HUES48 (cell line): Measurements from ENCODE around the gene GRXCR1.

Source experiments
- H3K27ac ChIP-seq: one replicate; pipeline ENCODE4 v1.7.0; 2013; ENCODE audit warnings: low read depth, low read length, inconsistent platforms
- H3K27me3 ChIP-seq: 2 replicates; pipeline ENCODE4 v1.6.1; 2013; ENCODE audit warnings: mild to moderate bottlenecking, low read length; ENCODE audit not compliant: control insufficient read depth, insufficient read depth
- H3K36me3 ChIP-seq: 2 replicates; pipeline ENCODE4 v1.6.1; 2013; ENCODE audit warnings: low read length; ENCODE audit not compliant: control insufficient read depth, insufficient read depth
- H3K4me1 ChIP-seq: 2 replicates; pipeline ENCODE4 v1.6.1; 2013; ENCODE audit warnings: mild to moderate bottlenecking, low read length; ENCODE audit not compliant: control insufficient read depth, insufficient read depth
- H3K4me3 ChIP-seq: 2 replicates; pipeline ENCODE4 v1.5.1; 2013; ENCODE audit warnings: mild to moderate bottlenecking, low read depth, low read length
- H3K9ac ChIP-seq: 2 replicates; pipeline ENCODE4 v1.6.1; 2013; ENCODE audit warnings: mild to moderate bottlenecking, low read depth, low read length, moderate library complexity
- H3K9me3 ChIP-seq: 2 replicates; pipeline ENCODE4 v1.6.1; 2013; ENCODE audit warnings: low read length; ENCODE audit not compliant: control insufficient read depth, insufficient read depth

Gene GRXCR1

GRCh38 chr4:42895452-42895851 lies 2.9 kb downstream of the GRXCR1 start:
- H3K36me3 ChIP-seq, result no peaks in the 10 kb centered on the region
- H3K27me3 ChIP-seq, result no peaks in the 10 kb centered on the region
- H3K9ac ChIP-seq, result no peak overlapping the region
- H3K4me3 ChIP-seq, result no peak overlapping the region
- no peaks in the 10 kb centered on the region for H3K4me1 ChIP-seq
- no peak overlapping the region for H3K27ac ChIP-seq
- no peaks in the 10 kb centered on the region for H3K9me3 ChIP-seq

- Histone ChIP-seq H3K4me1 (no peaks in the 10 kb centered on the region), H3K27me3 (no peaks in the 10 kb centered on the region), H3K36me3 (no peaks in the 10 kb centered on the region), H3K4me3 (no peak overlapping the region), H3K9me3 (no peaks in the 10 kb centered on the region), H3K9ac (no peak overlapping the region), H3K27ac (no peak overlapping the region)
These were observed 12.5 kb downstream of the GRXCR1 start for GRCh38 chr4:42904986-42905385.

DNA sequence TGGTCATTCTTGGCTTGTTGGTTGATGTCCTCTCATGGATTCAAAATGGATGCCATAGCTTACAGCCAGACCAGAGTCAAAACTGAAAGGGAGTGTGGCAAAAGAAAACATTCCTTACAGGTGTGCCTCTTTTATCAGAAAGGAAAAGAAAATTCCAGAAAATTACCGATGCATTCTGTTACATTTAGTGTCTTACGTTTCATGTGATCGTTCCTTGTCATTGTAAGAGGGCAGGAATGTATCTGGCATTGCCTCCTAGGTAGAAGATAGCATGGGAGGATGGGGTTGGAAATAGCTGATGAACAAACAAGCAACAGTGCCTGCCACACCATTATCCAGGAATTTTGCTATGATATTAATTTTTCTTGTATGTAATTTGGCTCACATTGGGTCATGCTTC lies 13.1 kb downstream of the GRXCR1 start:
- H3K27ac ChIP-seq, result no peak overlapping the region
- H3K27me3 ChIP-seq, result no peaks in the 10 kb centered on the region
- no peaks in the 10 kb centered on the region for H3K4me1 ChIP-seq
- no peak overlapping the region for H3K9ac ChIP-seq
- no peak overlapping the region for H3K4me3 ChIP-seq
- no peaks in the 10 kb centered on the region for H3K9me3 ChIP-seq
- no peaks in the 10 kb centered on the region for H3K36me3 ChIP-seq

GRCh38 chr4:42906341-42906740 lies 13.8 kb downstream of the GRXCR1 start:
- Histone ChIP-seq H3K27ac (no peak overlapping the region), H3K4me1 (no peaks in the 10 kb centered on the region), H3K27me3 (no peaks in the 10 kb centered on the region), H3K36me3 (no peaks in the 10 kb centered on the region), H3K4me3 (no peak overlapping the region), H3K9me3 (no peaks in the 10 kb centered on the region), H3K9ac (no peak overlapping the region)

DNA sequence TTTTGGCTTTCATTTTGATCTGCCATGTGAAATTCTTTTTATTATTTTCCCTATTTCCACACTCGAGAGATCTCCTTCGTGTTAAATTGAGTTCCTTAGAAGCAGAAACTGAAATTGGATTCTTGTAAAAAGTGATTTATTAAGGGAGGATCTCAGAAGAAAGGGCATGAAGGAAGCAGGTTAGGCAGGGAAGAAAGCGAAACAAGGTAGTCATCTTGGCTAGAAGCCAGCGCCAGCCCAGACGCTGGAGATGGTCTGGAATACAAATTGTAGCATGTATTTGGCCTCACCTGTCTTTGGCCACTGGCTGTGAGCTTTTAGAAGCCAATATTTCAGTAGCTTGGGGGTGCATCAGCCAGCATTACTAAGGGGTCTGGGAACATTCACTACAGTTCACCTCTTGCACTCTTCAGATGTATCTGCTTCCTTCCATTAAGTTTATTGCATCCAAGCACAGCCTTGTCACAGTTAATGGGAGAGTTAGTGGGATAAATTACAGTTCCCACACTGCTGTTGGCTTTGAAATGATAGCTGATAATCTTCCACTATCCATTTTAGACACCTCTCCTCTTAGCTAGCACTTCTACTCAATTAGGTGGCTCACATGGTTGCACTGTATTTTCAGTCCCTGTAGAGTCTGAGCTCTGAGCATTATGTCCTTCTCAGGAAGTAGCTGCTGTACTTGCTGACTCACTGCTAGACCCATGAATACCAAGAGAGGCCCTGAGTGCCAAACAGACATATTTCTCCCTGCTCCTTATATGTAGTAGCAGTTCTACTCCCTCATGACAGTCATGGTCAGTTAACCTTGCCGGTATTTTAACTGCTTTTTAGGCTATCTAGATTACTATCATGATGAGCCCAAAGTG lies 14.6 kb downstream of the GRXCR1 start:
- Histone ChIP-seq H3K27me3 (no peaks in the 10 kb centered on the region), H3K9ac (no peak overlapping the region), H3K27ac (no peak overlapping the region), H3K4me1 (no peaks in the 10 kb centered on the region), H3K9me3 (no peaks in the 10 kb centered on the region), H3K4me3 (no peak overlapping the region), H3K36me3 (no peaks in the 10 kb centered on the region)

DNA sequence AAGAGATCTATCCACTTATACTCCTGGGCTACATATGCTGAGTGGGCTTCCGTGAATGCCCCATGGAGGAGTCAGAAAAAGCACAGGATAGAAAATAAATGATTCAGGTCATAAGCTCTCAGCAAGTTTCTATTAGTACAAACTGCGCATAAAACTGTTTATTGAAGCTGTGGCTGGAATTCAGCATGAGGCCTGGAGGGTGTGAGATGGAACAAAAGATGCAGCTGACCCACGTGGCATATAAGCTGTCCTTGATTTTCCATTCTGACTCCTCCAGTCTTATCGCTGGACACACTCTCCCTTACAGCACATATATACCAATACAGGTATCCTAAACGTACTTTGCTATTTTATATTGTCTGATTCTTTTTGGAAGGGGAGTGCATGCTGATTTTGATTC lies 17.9 kb downstream of the GRXCR1 start:
- no peaks in the 10 kb centered on the region for H3K9me3 ChIP-seq
- H3K27me3 ChIP-seq, result no peaks in the 10 kb centered on the region
- H3K4me3 ChIP-seq, result no peak overlapping the region
- H3K4me1 ChIP-seq, result no peaks in the 10 kb centered on the region
- no peak overlapping the region for H3K27ac ChIP-seq
- H3K9ac ChIP-seq, result no peak overlapping the region
- no peaks in the 10 kb centered on the region for H3K36me3 ChIP-seq

DNA sequence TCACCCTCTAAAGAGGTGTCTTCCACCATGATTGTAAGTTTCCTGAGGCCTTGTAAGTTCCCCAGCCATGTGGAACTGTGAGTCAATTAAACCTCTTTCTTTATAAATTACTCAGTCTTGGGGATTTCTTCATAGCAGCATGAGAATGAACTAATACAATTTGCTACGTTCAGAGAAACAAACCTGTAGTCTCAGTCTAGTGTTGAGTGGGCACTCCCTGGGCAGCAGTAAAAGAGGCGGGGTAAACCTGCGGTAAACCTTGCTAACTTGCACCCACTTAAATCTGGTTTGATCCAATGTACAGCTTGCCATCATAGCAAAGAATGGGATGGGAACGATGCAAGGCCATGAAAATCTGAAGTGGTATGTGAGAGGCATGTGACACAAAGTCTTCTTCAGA lies 22.4 kb downstream of the GRXCR1 start:
- Histone ChIP-seq H3K4me1 (no peaks in the 10 kb centered on the region), H3K27ac (no peak overlapping the region), H3K9ac (no peak overlapping the region), H3K4me3 (no peak overlapping the region), H3K9me3 (no peaks in the 10 kb centered on the region), H3K27me3 (no peaks in the 10 kb centered on the region), H3K36me3 (no peaks in the 10 kb centered on the region)

DNA sequence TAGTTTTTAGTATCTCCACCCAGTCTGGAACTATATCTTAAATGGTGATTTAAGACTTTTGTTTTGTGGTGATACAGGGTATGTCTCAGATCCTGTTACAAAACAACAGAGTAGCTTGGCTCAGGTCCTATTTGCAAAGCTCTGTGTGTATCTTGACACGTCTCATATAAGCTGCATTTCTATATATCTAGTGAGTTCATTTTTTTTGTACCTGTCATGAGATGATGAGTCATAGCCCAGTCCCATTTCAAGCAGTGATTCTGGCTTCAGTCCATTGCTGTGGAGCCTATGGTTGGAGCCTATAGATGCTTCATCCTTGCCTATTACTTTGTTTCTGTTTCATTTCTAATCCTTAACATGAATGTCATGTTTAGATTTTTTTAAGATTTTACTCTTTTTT lies 23.0 kb downstream of the GRXCR1 start:
- Histone ChIP-seq H3K27ac (no peak overlapping the region), H3K9me3 (no peaks in the 10 kb centered on the region), H3K36me3 (no peaks in the 10 kb centered on the region), H3K4me3 (no peak overlapping the region), H3K27me3 (no peaks in the 10 kb centered on the region), H3K4me1 (no peaks in the 10 kb centered on the region), H3K9ac (no peak overlapping the region)

DNA sequence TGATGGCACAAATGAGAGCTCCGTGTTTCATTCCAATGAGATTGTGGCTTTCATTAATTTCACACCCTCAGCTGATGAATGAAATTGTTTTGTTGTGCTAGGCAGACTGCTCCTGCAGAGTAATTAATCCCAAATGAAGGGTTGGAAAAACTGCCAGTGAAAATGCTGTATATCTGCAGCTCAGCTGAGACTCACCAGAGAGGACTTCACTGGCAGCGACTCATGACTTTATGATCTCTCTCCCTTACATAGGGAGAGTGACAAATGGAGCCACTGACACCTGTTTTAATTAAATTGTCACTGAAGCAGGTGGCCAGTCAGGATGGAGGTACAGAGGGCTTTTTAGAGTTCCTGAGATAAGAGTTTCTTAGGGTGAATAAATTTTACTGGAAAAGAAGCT lies 24.8 kb downstream of the GRXCR1 start:
- H3K36me3 ChIP-seq, result no peaks in the 10 kb centered on the region
- no peak overlapping the region for H3K9ac ChIP-seq
- no peak overlapping the region for H3K4me3 ChIP-seq
- H3K27me3 ChIP-seq, result no peaks in the 10 kb centered on the region
- H3K4me1 ChIP-seq, result no peaks in the 10 kb centered on the region
- no peak overlapping the region for H3K27ac ChIP-seq
- H3K9me3 ChIP-seq, result no peaks in the 10 kb centered on the region

DNA sequence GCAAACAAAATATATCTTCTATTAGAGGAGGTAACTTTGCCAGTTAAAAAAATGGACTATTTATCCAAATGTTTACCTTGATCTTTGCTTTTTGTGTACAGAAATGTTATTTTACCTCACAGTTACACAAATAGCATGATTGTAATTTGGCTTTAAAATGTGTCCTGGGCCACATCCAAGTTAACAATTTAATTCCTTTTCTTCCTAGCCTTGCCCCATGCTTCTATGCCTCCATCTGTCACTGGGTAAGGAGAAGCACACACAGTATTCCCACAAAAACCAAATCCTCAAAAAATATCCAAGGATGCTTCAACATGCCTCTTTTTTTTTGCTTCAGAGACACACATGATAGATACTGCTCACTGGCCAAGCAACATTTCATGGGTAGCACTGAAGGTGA lies 30.9 kb downstream of the GRXCR1 start:
- Histone ChIP-seq H3K36me3 (no peaks in the 10 kb centered on the region), H3K27me3 (no peaks in the 10 kb centered on the region), H3K27ac (no peak overlapping the region), H3K9ac (no peak overlapping the region), H3K4me3 (no peak overlapping the region), H3K4me1 (no peaks in the 10 kb centered on the region), H3K9me3 (no peaks in the 10 kb centered on the region)

- H3K27me3 ChIP-seq, result no peaks in the 10 kb centered on the region
- H3K9ac ChIP-seq, result no peak overlapping the region
- H3K27ac ChIP-seq, result no peak overlapping the region
- no peaks in the 10 kb centered on the region for H3K9me3 ChIP-seq
- H3K4me3 ChIP-seq, result no peak overlapping the region
- H3K36me3 ChIP-seq, result no peaks in the 10 kb centered on the region
- no peaks in the 10 kb centered on the region for H3K4me1 ChIP-seq
These were observed 33.4 kb downstream of the GRXCR1 start for GRCh38 chr4:42925921-42926320.
